Natural killer cell (primary cell): ENCODE data around the gene RSL24D1. TPM values are rescaled to one million over a fixed set of nuclear protein-coding genes. Genes with fewer than 3 reads are reported as not detected.

ENCODE experiments used
- ATAC-seq, 3 donors: fragments of 150-1000 bp in 2 of 3; fragments of 200-7000 bp in 1 of 3; cut with Tn5 transposase; 1 replicate in 1 of 3; 2 replicates in 2 of 3; pipeline ENCODE4 v1.10.0; 2021; ENCODE audit warnings: mild to moderate bottlenecking in 2 of 3, moderate library complexity in 2 of 3
- DNase-seq, 2 donors: peaks; one replicate each; pipeline versions ENCODE4 v3.0.0 to v3.0.0-alpha.2; 2013 to 2021; ENCODE audit warnings: mixed read lengths in 1 of 2
- H3K27ac ChIP-seq: one replicate; pipeline ENCODE4 v1.5.1; 2013; ENCODE audit warnings: mild to moderate bottlenecking, low read length
- H3K27me3 ChIP-seq: one replicate; pipeline ENCODE4 v1.6.1; 2013; ENCODE audit warnings: low read length; ENCODE audit not compliant: control insufficient read depth, insufficient read depth
- H3K36me3 ChIP-seq: one replicate; pipeline ENCODE4 v1.6.1; 2013; ENCODE audit warnings: low read length; ENCODE audit not compliant: control insufficient read depth, insufficient read depth
- H3K4me1 ChIP-seq: one replicate; pipeline ENCODE4 v1.6.1; 2013; ENCODE audit warnings: low read length; ENCODE audit not compliant: control insufficient read depth, insufficient read depth
- H3K4me3 ChIP-seq: one replicate; pipeline ENCODE4 v1.5.1; 2013; ENCODE audit warnings: low read length
- H3K9me3 ChIP-seq: one replicate; pipeline ENCODE4 v1.6.1; 2013; ENCODE audit warnings: low read length; ENCODE audit not compliant: control insufficient read depth, insufficient read depth
- H3K27ac Mint-ChIP-seq, 2 donors: one replicate each; pipeline ENCODE4 v1.8.0; 2022; ENCODE audit warnings: mild to moderate bottlenecking in 2 of 2, mixed read lengths in 2 of 2, moderate library complexity in 1 of 2
- H3K27me3 Mint-ChIP-seq, 2 donors: one replicate each; pipeline ENCODE4 v1.8.0; 2022; ENCODE audit warnings: low read depth in 2 of 2, mixed read lengths in 2 of 2
- H3K36me3 Mint-ChIP-seq: one replicate; pipeline ENCODE4 v1.8.0; 2022; ENCODE audit warnings: mixed read lengths
- H3K4me1 Mint-ChIP-seq, 2 donors: one replicate each; pipeline ENCODE4 v1.8.0; 2022; ENCODE audit warnings: mixed read lengths in 2 of 2
- H3K4me3 Mint-ChIP-seq: one replicate; pipeline ENCODE4 v1.8.0; 2022; ENCODE audit warnings: mild to moderate bottlenecking, moderate library complexity, mixed read lengths
- H3K9me3 Mint-ChIP-seq, 2 donors: one replicate each; pipeline ENCODE4 v1.8.0; 2022; ENCODE audit warnings: mixed read lengths in 2 of 2
- WGBS: methylation state at CpG from one replicate; pipeline ENCODE4 v1.1.7; 2013; ENCODE audit warnings: missing lambda C conversion rate; ENCODE audit not compliant: insufficient coverage; 5-methylcytosine and 5-hydroxymethylcytosine counted together
- intact Hi-C: fragments of 100-400 bp; cut with micrococcal nuclease; formaldehyde crosslinking; loops from one replicate; pipeline ENCODE4 v1.14.2; 2022
- total RNA-seq, 4 donors: library from RNA; stranded (reverse); fragments of 120-200 nt in 1 of 4; gene quantifications; one replicate each; pipeline versions ENCODE4 v1.2.3 to v1.2.4, GENCODE V29; 2013 to 2022
- TF ChIP-seq, protein P1 (sequence below): fragments of 200-600 bp; IDR thresholded peaks from one replicate; pipeline ENCODE4 v1.8.0; 2022; ENCODE audit warnings: antibody characterized with exemption

RSL24D1 gene
- total RNA-seq, 3 donors from 2014 or later (not counting 1 experiment from before 2014, with no cell fraction given), result 97.4 to 102 (median 102) TPM

- ATAC-seq, result peak; percentile 51 to 70 (median 56)
- Histone ChIP-seq H3K36me3 (peaks cover 14% of the 10 kb centered on the region), H3K27ac (peak overlapping the region; percentile 76), H3K4me1 (peaks cover 35% of the 10 kb centered on the region), H3K9me3 (no peaks in the 10 kb centered on the region), H3K4me3 (no peak overlapping the region), H3K27me3 (no peaks in the 10 kb centered on the region)
- intact Hi-C loops, result loop anchor here (1.0 to 5.0 kb wide), 2 partner anchors 36 to 61 kb away; no protein-coding TSS in a partner anchor
- WGBS, result 12% methylated on average over 6 of the region's 6 CpGs
- DNase-seq, result peak; percentile 20 to 43
- Mint-ChIP-seq H3K27ac (peak overlapping the region; percentile 81 to 91), H3K36me3 (no peaks in the 10 kb centered on the region), H3K4me3 (peak overlapping the region; percentile 56), H3K4me1 (peaks cover 66 to 71% of the 10 kb centered on the region in 2 donors), H3K27me3 (no peaks in the 10 kb centered on the region), H3K9me3 (no peaks in the 10 kb centered on the region)
- TF ChIP-seq, protein P1, sequence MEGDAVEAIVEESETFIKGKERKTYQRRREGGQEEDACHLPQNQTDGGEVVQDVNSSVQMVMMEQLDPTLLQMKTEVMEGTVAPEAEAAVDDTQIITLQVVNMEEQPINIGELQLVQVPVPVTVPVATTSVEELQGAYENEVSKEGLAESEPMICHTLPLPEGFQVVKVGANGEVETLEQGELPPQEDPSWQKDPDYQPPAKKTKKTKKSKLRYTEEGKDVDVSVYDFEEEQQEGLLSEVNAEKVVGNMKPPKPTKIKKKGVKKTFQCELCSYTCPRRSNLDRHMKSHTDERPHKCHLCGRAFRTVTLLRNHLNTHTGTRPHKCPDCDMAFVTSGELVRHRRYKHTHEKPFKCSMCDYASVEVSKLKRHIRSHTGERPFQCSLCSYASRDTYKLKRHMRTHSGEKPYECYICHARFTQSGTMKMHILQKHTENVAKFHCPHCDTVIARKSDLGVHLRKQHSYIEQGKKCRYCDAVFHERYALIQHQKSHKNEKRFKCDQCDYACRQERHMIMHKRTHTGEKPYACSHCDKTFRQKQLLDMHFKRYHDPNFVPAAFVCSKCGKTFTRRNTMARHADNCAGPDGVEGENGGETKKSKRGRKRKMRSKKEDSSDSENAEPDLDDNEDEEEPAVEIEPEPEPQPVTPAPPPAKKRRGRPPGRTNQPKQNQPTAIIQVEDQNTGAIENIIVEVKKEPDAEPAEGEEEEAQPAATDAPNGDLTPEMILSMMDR, result no peak
Observed at GRCh38 chr15:55221090-55222011, 24.6 kb upstream of the RSL24D1 start.

GRCh38 chr15:55220606-55221005, 23.9 kb upstream of the RSL24D1 start:
- Mint-ChIP-seq H3K4me3 (peak overlapping the region; percentile 25), H3K27ac (peak overlapping the region; percentile 81 to 91), H3K36me3 (no peaks in the 10 kb centered on the region), H3K27me3 (no peaks in the 10 kb centered on the region), H3K9me3 (no peaks in the 10 kb centered on the region), H3K4me1 (peaks cover 64 to 68% of the 10 kb centered on the region in 2 donors)
- Histone ChIP-seq H3K27ac (peak overlapping the region; percentile 76), H3K27me3 (no peaks in the 10 kb centered on the region), H3K4me3 (no peak overlapping the region), H3K9me3 (no peaks in the 10 kb centered on the region), H3K36me3 (peaks cover 8% of the 10 kb centered on the region), H3K4me1 (peaks cover 35% of the 10 kb centered on the region)
- DNase-seq, result no peak
- intact Hi-C loops, result loop anchor here (1.0 to 5.0 kb wide), 2 partner anchors 37 to 62 kb away; no protein-coding TSS in a partner anchor
- no peak for ATAC-seq
- TF ChIP-seq, protein P1, result no peak

GRCh38 chr15:55218056-55218455, 21.3 kb upstream of the RSL24D1 start:
- H3K4me3 ChIP-seq, result no peak overlapping the region
- H3K9me3 ChIP-seq, result no peaks in the 10 kb centered on the region
- H3K27ac ChIP-seq, result peak overlapping the region; percentile 23
- Mint-ChIP-seq H3K36me3 (no peaks in the 10 kb centered on the region), H3K27me3 (no peaks in the 10 kb centered on the region), H3K27ac (peak overlapping the region; percentile 81 to 91), H3K9me3 (no peaks in the 10 kb centered on the region), H3K4me3 (no peak overlapping the region), H3K4me1 (peaks cover 45 to 46% of the 10 kb centered on the region in 2 donors)
- no peaks in the 10 kb centered on the region for H3K27me3 ChIP-seq
- TF ChIP-seq, protein P1, result no peak
- ATAC-seq (peak; percentile 25 to 50 (median 30)), DNase-seq (peak in 1 of 2 donors; percentile 27)
- intact Hi-C loops, result loop anchor here (5.0 kb wide), 1 partner anchor 219 kb away; no protein-coding TSS in a partner anchor
- H3K4me1 ChIP-seq, result peaks cover 24% of the 10 kb centered on the region
- 59% methylated on average over 2 of the region's 2 CpGs for WGBS
- H3K36me3 ChIP-seq, result peaks cover 6% of the 10 kb centered on the region
